Nephron progenitor cell (in vitro differentiated cells): ENCODE measurements around the gene ZNF264.
"Not testable (repeated sequence)": the region's sequence is repeated elsewhere in the genome, so short reads cannot be mapped to it uniquely, and the experiment has no call there.

Experiments used
- DNase-seq: peaks from one replicate; pipeline ENCODE4 v3.0.0; 2021
- H3K27ac Mint-ChIP-seq: 2 replicates; pipeline ENCODE4 v1.8.0; 2021; ENCODE audit warnings: mild to moderate bottlenecking, moderate library complexity, mixed read lengths
- H3K27me3 Mint-ChIP-seq: 2 replicates; pipeline ENCODE4 v1.8.0; 2021; ENCODE audit warnings: mild to moderate bottlenecking, low read depth, mixed read lengths; ENCODE audit not compliant: poor library complexity
- H3K36me3 Mint-ChIP-seq: 2 replicates; pipeline ENCODE4 v1.8.0; 2021; ENCODE audit warnings: low read depth, mixed read lengths
- H3K4me1 Mint-ChIP-seq: 2 replicates; pipeline ENCODE4 v1.8.0; 2021; ENCODE audit warnings: mixed read lengths
- H3K4me3 Mint-ChIP-seq: 2 replicates; pipeline ENCODE4 v1.8.0; 2021; ENCODE audit warnings: mild to moderate bottlenecking, moderate library complexity, mixed read lengths
- H3K9me3 Mint-ChIP-seq: 2 replicates; pipeline ENCODE4 v1.8.0; 2021; ENCODE audit warnings: mild to moderate bottlenecking, moderate library complexity, mixed read lengths
- CTCF ChIP-seq: fragments of 200-600 bp; sonication (generic); IDR thresholded peaks from 2 replicates; pipeline ENCODE4 v1.5.0; 2021; ENCODE audit warnings: antibody characterized with exemption

Gene ZNF264

DNA sequence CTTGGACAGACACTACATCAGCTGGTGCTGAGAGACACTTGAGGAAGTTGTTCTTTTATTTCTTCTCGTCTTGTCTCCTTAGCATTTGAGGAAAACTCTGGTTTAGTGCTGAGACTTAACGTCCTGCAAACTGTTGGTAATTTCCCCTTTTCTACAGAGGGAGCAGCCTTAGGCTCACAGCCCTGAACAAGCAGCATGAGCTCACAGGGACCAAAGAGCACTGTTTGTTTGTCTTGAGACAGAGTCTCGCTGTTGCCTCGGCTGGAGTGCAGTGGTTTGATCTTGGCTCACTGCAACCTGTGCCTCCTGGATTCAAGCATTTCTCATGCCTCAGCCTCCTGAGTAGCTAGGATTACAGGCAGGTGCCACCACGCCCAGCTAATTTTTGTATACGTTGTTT lies 54.7 kb downstream of the ZNF264 start:
- no peak for DNase-seq
- no peak for TF ChIP-seq CTCF
- Mint-ChIP-seq H3K36me3 (peaks cover 40% of the 10 kb centered on the region), H3K4me1 (peaks cover 10% of the 10 kb centered on the region), H3K9me3 (no peaks in the 10 kb centered on the region), H3K27ac (no peak overlapping the region), H3K4me3 (no peak overlapping the region), H3K27me3 (no peaks in the 10 kb centered on the region)

GRCh38 chr19:57248646-57249045 lies 57.3 kb downstream of the ZNF264 start:
- no peak overlapping the region for H3K4me3 Mint-ChIP-seq
- H3K27ac Mint-ChIP-seq, result no peak overlapping the region
- no peaks in the 10 kb centered on the region for H3K27me3 Mint-ChIP-seq
- no peaks in the 10 kb centered on the region for H3K4me1 Mint-ChIP-seq
- no peaks in the 10 kb centered on the region for H3K9me3 Mint-ChIP-seq
- H3K36me3 Mint-ChIP-seq, result peaks cover 60% of the 10 kb centered on the region
- no peak for TF ChIP-seq CTCF
- DNase-seq, result no peak

DNA sequence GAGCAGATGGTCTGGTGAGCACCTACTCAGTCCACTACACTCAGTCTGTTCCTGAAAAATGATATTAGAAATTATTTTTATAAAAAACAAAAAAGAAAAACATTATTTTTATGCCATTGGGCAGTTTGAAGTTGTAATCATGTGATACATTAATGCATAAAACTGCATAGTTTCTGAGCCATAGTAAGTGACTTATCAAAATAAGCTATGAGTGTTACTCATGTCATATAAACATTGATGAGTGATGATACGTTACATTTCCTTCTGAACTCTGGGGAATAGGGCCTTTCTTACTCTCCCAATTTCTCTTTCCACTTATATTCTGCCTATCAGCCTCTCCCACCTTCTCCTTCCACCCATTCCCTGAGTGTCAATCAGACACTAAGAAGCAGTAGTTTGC lies 58.0 kb downstream of the ZNF264 start:
- H3K36me3 Mint-ChIP-seq, result peaks cover 60% of the 10 kb centered on the region
- no peak overlapping the region for H3K4me3 Mint-ChIP-seq
- no peaks in the 10 kb centered on the region for H3K27me3 Mint-ChIP-seq
- TF ChIP-seq CTCF, result no peak
- DNase-seq, result no peak
- H3K4me1 Mint-ChIP-seq, result no peaks in the 10 kb centered on the region
- H3K9me3 Mint-ChIP-seq, result no peaks in the 10 kb centered on the region
- no peak overlapping the region for H3K27ac Mint-ChIP-seq

DNA sequence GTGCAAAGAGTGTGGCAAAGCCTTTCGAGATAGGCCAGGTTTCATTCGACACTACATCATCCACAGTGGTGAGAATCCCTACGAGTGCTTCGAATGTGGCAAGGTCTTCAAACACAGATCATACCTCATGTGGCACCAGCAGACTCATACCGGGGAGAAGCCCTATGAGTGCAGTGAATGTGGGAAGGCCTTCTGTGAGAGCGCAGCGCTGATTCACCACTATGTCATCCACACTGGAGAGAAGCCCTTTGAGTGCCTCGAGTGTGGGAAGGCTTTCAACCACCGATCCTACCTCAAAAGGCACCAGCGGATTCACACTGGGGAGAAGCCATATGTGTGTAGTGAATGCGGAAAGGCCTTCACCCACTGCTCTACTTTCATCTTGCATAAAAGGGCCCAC lies 62.5 kb downstream of the ZNF264 start:
- not testable (repeated sequence) for H3K4me3 Mint-ChIP-seq, H3K27ac Mint-ChIP-seq, H3K27me3 Mint-ChIP-seq, DNase-seq, H3K9me3 Mint-ChIP-seq, H3K4me1 Mint-ChIP-seq
- H3K36me3 Mint-ChIP-seq, result peaks cover 67% of the 10 kb centered on the region

DNA sequence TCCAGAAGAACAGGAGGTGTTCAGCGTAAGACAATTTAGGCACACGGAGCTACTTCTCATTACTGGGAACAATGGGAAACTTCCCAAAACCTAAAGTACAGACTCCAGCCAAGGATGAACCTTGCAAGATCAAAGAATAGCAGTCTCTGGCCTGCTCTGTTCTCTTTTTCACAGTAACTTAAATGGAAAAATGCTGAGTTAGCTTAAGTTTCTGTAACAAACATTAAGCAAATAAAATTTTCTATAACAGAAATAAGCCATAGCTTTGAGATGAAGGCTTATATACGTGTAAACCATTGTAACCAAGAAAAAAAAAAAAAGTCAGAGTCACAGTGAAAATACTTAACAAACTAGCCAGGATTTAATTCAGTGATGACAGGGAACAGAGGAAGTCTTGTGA lies 70.7 kb downstream of the ZNF264 start:
- Mint-ChIP-seq H3K27me3 (peaks cover 7% of the 10 kb centered on the region), H3K36me3 (peaks cover 35% of the 10 kb centered on the region), H3K4me1 (peaks cover 11% of the 10 kb centered on the region), H3K4me3 (no peak overlapping the region), H3K27ac (no peak overlapping the region), H3K9me3 (no peaks in the 10 kb centered on the region)
- no peak for DNase-seq
- no peak for TF ChIP-seq CTCF

- H3K27me3 Mint-ChIP-seq, result peaks cover 7% of the 10 kb centered on the region
- no peaks in the 10 kb centered on the region for H3K9me3 Mint-ChIP-seq
- no peak overlapping the region for H3K4me3 Mint-ChIP-seq
- no peak for TF ChIP-seq CTCF
- H3K4me1 Mint-ChIP-seq, result peaks cover 11% of the 10 kb centered on the region
- H3K36me3 Mint-ChIP-seq, result peaks cover 31% of the 10 kb centered on the region
- no peak overlapping the region for H3K27ac Mint-ChIP-seq
- no peak for DNase-seq
Observed at GRCh38 chr19:57263244-57263741, 72.0 kb downstream of the ZNF264 start.
